ENCODE measurements around the gene TCERG1.

The TCERG1 gene

GRCh38 chr5:146510559-146511125 is 63.5 kb downstream of the TCERG1 start:
- TF ChIP-seq, protein P1, sequence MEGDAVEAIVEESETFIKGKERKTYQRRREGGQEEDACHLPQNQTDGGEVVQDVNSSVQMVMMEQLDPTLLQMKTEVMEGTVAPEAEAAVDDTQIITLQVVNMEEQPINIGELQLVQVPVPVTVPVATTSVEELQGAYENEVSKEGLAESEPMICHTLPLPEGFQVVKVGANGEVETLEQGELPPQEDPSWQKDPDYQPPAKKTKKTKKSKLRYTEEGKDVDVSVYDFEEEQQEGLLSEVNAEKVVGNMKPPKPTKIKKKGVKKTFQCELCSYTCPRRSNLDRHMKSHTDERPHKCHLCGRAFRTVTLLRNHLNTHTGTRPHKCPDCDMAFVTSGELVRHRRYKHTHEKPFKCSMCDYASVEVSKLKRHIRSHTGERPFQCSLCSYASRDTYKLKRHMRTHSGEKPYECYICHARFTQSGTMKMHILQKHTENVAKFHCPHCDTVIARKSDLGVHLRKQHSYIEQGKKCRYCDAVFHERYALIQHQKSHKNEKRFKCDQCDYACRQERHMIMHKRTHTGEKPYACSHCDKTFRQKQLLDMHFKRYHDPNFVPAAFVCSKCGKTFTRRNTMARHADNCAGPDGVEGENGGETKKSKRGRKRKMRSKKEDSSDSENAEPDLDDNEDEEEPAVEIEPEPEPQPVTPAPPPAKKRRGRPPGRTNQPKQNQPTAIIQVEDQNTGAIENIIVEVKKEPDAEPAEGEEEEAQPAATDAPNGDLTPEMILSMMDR (IDR thresholded peaks at IDR 0.05; ENCODE audit: insufficient read depth, low read length, poor library complexity, severe bottlenecking): no peak

GRCh38 chr5:146513462-146513861 is 66.3 kb downstream of the TCERG1 start:
- Histone ChIP-seq H3K36me3 (ENCODE audit: control insufficient read depth, insufficient read depth, low read length) (no peaks in the 10 kb centered on the region), H3K27me3 (replicated peaks; ENCODE audit: control insufficient read depth, insufficient read depth, low read length) (no peaks in the 10 kb centered on the region), H3K4me3 (replicated peaks; ENCODE audit: low read depth, low read length) (no peak overlapping the region)
- no peak for DNase-seq (ENCODE audit: extremely low read depth, insufficient read length)
- TF ChIP-seq, protein P1 (IDR thresholded peaks at IDR 0.05; ENCODE audit: insufficient read depth, low read length, poor library complexity, severe bottlenecking): no peak

More at GRCh38 chr5:146510559-146511125, 63.5 kb downstream of the TCERG1 start:
- Histone ChIP-seq H3K36me3 (ENCODE audit: control insufficient read depth, insufficient read depth, low read length) (no peaks in the 10 kb centered on the region), H3K27me3 (replicated peaks; ENCODE audit: control insufficient read depth, insufficient read depth, low read length) (no peaks in the 10 kb centered on the region), H3K4me3 (replicated peaks; ENCODE audit: low read depth, low read length) (no peak overlapping the region)
- no peak for DNase-seq (ENCODE audit: extremely low read depth, insufficient read length)

GRCh38 chr5:146514575-146514974 is 67.4 kb downstream of the TCERG1 start:
- Histone ChIP-seq H3K27me3 (replicated peaks; ENCODE audit: control insufficient read depth, insufficient read depth, low read length) (no peaks in the 10 kb centered on the region), H3K36me3 (ENCODE audit: control insufficient read depth, insufficient read depth, low read length) (no peaks in the 10 kb centered on the region)

DNA sequence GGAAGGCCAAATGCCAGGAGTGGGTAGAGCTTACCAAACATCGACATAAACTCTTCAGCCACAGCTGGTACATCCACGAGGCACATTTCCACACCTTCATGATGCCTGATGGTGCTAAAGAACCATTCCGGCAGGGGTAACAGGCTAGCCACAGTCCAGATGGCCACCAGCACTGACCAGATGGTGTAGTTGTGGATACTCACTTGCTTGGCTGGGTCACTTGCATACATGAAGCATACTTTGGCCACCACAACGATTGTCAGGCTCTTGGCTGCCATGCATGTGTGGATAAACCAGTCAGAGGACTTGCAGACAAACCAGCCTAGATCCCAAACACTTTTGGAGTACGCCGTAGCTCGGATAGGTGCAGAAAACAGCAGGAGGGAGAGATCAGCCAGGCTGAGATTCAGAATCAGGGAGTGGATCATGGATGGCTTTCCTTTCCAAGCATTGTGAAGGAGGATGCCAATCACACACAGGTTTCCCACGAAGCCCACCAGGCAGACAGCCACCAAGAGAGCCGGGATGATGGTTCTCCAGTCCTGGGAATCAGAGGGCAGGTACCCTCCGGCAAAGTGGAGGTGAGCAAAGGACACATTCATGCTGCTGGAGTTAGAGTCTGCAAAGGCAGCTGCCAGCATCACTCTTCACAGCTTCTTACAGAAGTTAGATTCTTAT is 68.5 kb downstream of the TCERG1 start:
- Histone ChIP-seq H3K27me3 (replicated peaks; ENCODE audit: control insufficient read depth, insufficient read depth, low read length) (no peaks in the 10 kb centered on the region), H3K36me3 (ENCODE audit: control insufficient read depth, insufficient read depth, low read length) (no peaks in the 10 kb centered on the region), H3K4me3 (replicated peaks; ENCODE audit: low read depth, low read length) (no peak overlapping the region)
- DNase-seq (ENCODE audit: extremely low read depth, insufficient read length): no peak
- TF ChIP-seq, protein P1 (IDR thresholded peaks at IDR 0.05; ENCODE audit: insufficient read depth, low read length, poor library complexity, severe bottlenecking): no peak

More at GRCh38 chr5:146514575-146514974, 67.4 kb downstream of the TCERG1 start:
- no peak overlapping the region for H3K4me3 ChIP-seq (replicated peaks; ENCODE audit: low read depth, low read length)
- TF ChIP-seq, protein P1 (IDR thresholded peaks at IDR 0.05; ENCODE audit: insufficient read depth, low read length, poor library complexity, severe bottlenecking): no peak
- DNase-seq (ENCODE audit: extremely low read depth, insufficient read length): no peak

- no peak for DNase-seq (ENCODE audit: extremely low read depth, insufficient read length)
- H3K4me3 ChIP-seq (replicated peaks; ENCODE audit: low read depth, low read length): no peak within 1 kb of the TSS
- no peaks in the 10 kb centered on the region for H3K27me3 ChIP-seq (replicated peaks; ENCODE audit: control insufficient read depth, insufficient read depth, low read length)
- TF ChIP-seq, protein P1 (IDR thresholded peaks at IDR 0.05; ENCODE audit: insufficient read depth, low read length, poor library complexity, severe bottlenecking): no peak
- H3K36me3 ChIP-seq (ENCODE audit: control insufficient read depth, insufficient read depth, low read length): no peaks in the 10 kb centered on the region
Observed at GRCh38 chr5:146516151-146516475, 69.0 kb downstream of the TCERG1 start, which contains the start of gene GPR151. TSS of gene GPR151 (minus strand) at chr5:146516190. CDS start at chr5:146516113, 77 bp downstream.

All from GM06990 (cell line).